ENCODE results near the gene NCKAP5. TPM values are rescaled to one million over a fixed set of nuclear protein-coding genes. Genes with fewer than 3 reads are reported as not detected.

NCKAP5 gene
- total RNA-seq, 1 donor from 2014 or later: 7.9 TPM

GRCh38 chr2:133173224-133173623 lies 395.0 kb downstream of the NCKAP5 start:
- ATAC-seq (ENCODE audit: poor library complexity) (no peak), DNase-seq (no peak)
- intact Hi-C loops (cut with DNase I): no loop called here

GRCh38 chr2:133171393-133172004 lies 396.8 kb downstream of the NCKAP5 start:
- no peak for ATAC-seq (ENCODE audit: poor library complexity)
- intact Hi-C loops (cut with DNase I): no loop called here
- DNase-seq: no peak

- DNase-seq: no peak
- no peak for ATAC-seq (ENCODE audit: poor library complexity)
- intact Hi-C loops (cut with DNase I): loop anchor here (10.0 kb wide), 1 partner anchor 625 kb away; no protein-coding TSS in a partner anchor
Observed at GRCh38 chr2:133169274-133169912, 398.9 kb downstream of the NCKAP5 start.

- ATAC-seq (ENCODE audit: poor library complexity): no peak
- DNase-seq: no peak
- intact Hi-C loops (cut with DNase I): loop anchor here (10.0 kb wide), 1 partner anchor 623 kb away; no protein-coding TSS in a partner anchor
Observed at GRCh38 chr2:133167990-133168389, 400.3 kb downstream of the NCKAP5 start.

GRCh38 chr2:133167223-133167622 lies 401.0 kb downstream of the NCKAP5 start:
- DNase-seq (no peak), ATAC-seq (ENCODE audit: poor library complexity) (no peak)
- intact Hi-C loops (cut with DNase I): loop anchor here (10.0 kb wide), 1 partner anchor 622 kb away; no protein-coding TSS in a partner anchor

GRCh38 chr2:133166031-133166430 lies 402.2 kb downstream of the NCKAP5 start:
- intact Hi-C loops (cut with DNase I): loop anchor here (10.0 kb wide), 1 partner anchor 621 kb away; no protein-coding TSS in a partner anchor
- ATAC-seq (ENCODE audit: poor library complexity): no peak
- no peak for DNase-seq

GRCh38 chr2:133163111-133163510 lies 405.2 kb downstream of the NCKAP5 start:
- DNase-seq (no peak), ATAC-seq (ENCODE audit: poor library complexity) (no peak)
- intact Hi-C loops (cut with DNase I): loop anchor here (10.0 kb wide), 1 partner anchor 618 kb away; no protein-coding TSS in a partner anchor

- intact Hi-C loops (cut with DNase I): no loop called here
- DNase-seq: no peak
- ATAC-seq (ENCODE audit: poor library complexity): no peak
Observed at GRCh38 chr2:133158442-133158841, 409.8 kb downstream of the NCKAP5 start.

- DNase-seq: no peak
- ATAC-seq (ENCODE audit: poor library complexity): no peak
Observed at GRCh38 chr2:133158024-133158423, 410.2 kb downstream of the NCKAP5 start.

GRCh38 chr2:133157141-133157540 lies 411.1 kb downstream of the NCKAP5 start:
- no peak for ATAC-seq (ENCODE audit: poor library complexity)
- intact Hi-C loops (cut with DNase I): no loop called here

More at GRCh38 chr2:133158024-133158423, 410.2 kb downstream of the NCKAP5 start:
- intact Hi-C loops (cut with DNase I): no loop called here

GRCh38 chr2:133152801-133153200 lies 415.5 kb downstream of the NCKAP5 start:
- intact Hi-C loops (cut with DNase I): no loop called here
- DNase-seq (no peak), ATAC-seq (ENCODE audit: poor library complexity) (no peak)

More at GRCh38 chr2:133157141-133157540, 411.1 kb downstream of the NCKAP5 start:
- no peak for DNase-seq

GRCh38 chr2:133148187-133148586 lies 420.1 kb downstream of the NCKAP5 start:
- DNase-seq (no peak), ATAC-seq (ENCODE audit: poor library complexity) (no peak)
- intact Hi-C loops (cut with DNase I): no loop called here

- DNase-seq: no peak
- no peak for ATAC-seq (ENCODE audit: poor library complexity)
- intact Hi-C loops (cut with DNase I): no loop called here
Observed at GRCh38 chr2:133146893-133147292, 421.4 kb downstream of the NCKAP5 start.

- intact Hi-C loops (cut with DNase I): no loop called here
- DNase-seq: no peak
- no peak for ATAC-seq (ENCODE audit: poor library complexity)
Observed at GRCh38 chr2:133143645-133144044, 424.6 kb downstream of the NCKAP5 start.

GRCh38 chr2:133142087-133142486 lies 426.2 kb downstream of the NCKAP5 start:
- intact Hi-C loops (cut with DNase I): no loop called here
- no peak for ATAC-seq (ENCODE audit: poor library complexity)
- no peak for DNase-seq

- ATAC-seq (ENCODE audit: poor library complexity) (no peak), DNase-seq (no peak)
- intact Hi-C loops (cut with DNase I): no loop called here
Observed at GRCh38 chr2:133140620-133141019, 427.6 kb downstream of the NCKAP5 start.

- no peak for ATAC-seq (ENCODE audit: poor library complexity)
- intact Hi-C loops (cut with DNase I): no loop called here
- no peak for DNase-seq
Observed at GRCh38 chr2:133139847-133140533, 428.3 kb downstream of the NCKAP5 start.

GRCh38 chr2:133138693-133139092 lies 429.6 kb downstream of the NCKAP5 start:
- ATAC-seq (ENCODE audit: poor library complexity) (no peak), DNase-seq (no peak)
- intact Hi-C loops (cut with DNase I): no loop called here

GRCh38 chr2:133135035-133135654 lies 433.1 kb downstream of the NCKAP5 start:
- DNase-seq (no peak), ATAC-seq (ENCODE audit: poor library complexity) (no peak)
- intact Hi-C loops (cut with DNase I): no loop called here

Measured in Right ventricle myocardium superior (tissue), 1 donor.